SK-N-SH (cell line): Measurements from ENCODE around the gene TMEM269.

Experiments
- CTCF ChIP-seq: fragments of 200-600 bp; sonication (generic); IDR thresholded peaks from 2 replicates; pipeline ENCODE4 v1.6.1; 2017; ENCODE audit warnings: antibody characterized with exemption, mild to moderate bottlenecking, moderate library complexity
- EP300 ChIP-seq, 2 experiments: IDR thresholded peaks; 2 replicates each; pipeline versions ENCODE4 v1.4.0 to v1.6.1; 2012; ENCODE audit warnings: borderline replicate concordance in 1 of 2, low read depth in 1 of 2, low read length in 1 of 2
- EZH2phosphoT487 ChIP-seq: fragments of 200-600 bp; sonication (generic); IDR thresholded peaks from 2 replicates; pipeline ENCODE4 v1.6.1; 2017; ENCODE audit warnings: low read depth, mixed run types, mild to moderate bottlenecking, antibody characterized with exemption, moderate library complexity, borderline replicate concordance
- IRF3 ChIP-seq: fragments of 150-350 bp; IDR thresholded peaks from 2 replicates; pipeline ENCODE4 v1.6.1; 2016; ENCODE audit warnings: mild to moderate bottlenecking, low read depth, low read length
- POLR2AphosphoS5 ChIP-seq: IDR thresholded peaks from 2 replicates; pipeline ENCODE4 v1.6.1; 2012; ENCODE audit warnings: low read depth, low read length
- RAD21 ChIP-seq: IDR thresholded peaks from 2 replicates; pipeline ENCODE4 v1.6.1; 2012; ENCODE audit warnings: mild to moderate bottlenecking, low read length
- REST ChIP-seq: IDR thresholded peaks from 2 replicates; pipeline ENCODE4 v1.6.1; 2012; ENCODE audit warnings: mild to moderate bottlenecking, low read depth, low read length, moderate library complexity
- RFX5 ChIP-seq: IDR thresholded peaks from 2 replicates; pipeline ENCODE4 v1.6.1; 2012; ENCODE audit warnings: mild to moderate bottlenecking, improper control_type of control experiment, low read length
- SIN3A ChIP-seq: IDR thresholded peaks from 2 replicates; pipeline ENCODE4 v1.6.1; 2012; ENCODE audit warnings: low read depth, mild to moderate bottlenecking, low read length, moderate library complexity, borderline replicate concordance
- TEAD4 ChIP-seq: IDR thresholded peaks from 2 replicates; pipeline ENCODE4 v1.4.0; 2012; ENCODE audit warnings: mild to moderate bottlenecking, borderline replicate concordance; ENCODE audit not compliant: insufficient read depth
- YY1 ChIP-seq: IDR thresholded peaks from 2 replicates; pipeline ENCODE4 v1.4.0; 2012; ENCODE audit warnings: low read depth, mild to moderate bottlenecking
- ZBTB33 ChIP-seq: IDR thresholded peaks from 2 replicates; pipeline ENCODE4 v1.4.0; 2012; ENCODE audit warnings: low read depth, borderline replicate concordance

GRCh38 chr1:42847111-42847595 is 62.4 kb downstream of the TMEM269 start:
- TF ChIP-seq POLR2AphosphoS5 (no peak), IRF3 (no peak), TEAD4 (no peak), CTCF (no peak), RAD21 (no peak), RFX5 (no peak), ZBTB33 (no peak), YY1 (no peak), EP300 (IDR thresholded peaks at IDR 0.05; ENCODE audit: borderline replicate concordance in 1 of 2, low read depth in 1 of 2, low read length in 1 of 2) (no peak), REST (no peak), EZH2phosphoT487 (no peak), SIN3A (no peak)
